ENCODE results near the gene NBAS. TPM values are rescaled to one million over a fixed set of nuclear protein-coding genes. Genes with fewer than 3 reads are reported as not detected.

Gene NBAS
- total RNA-seq, 1 donor from 2014 or later = 57.6 TPM

- Mint-ChIP-seq H3K4me1 (ENCODE audit: low read depth, unreplicated experiment) (peaks cover 3% of the 10 kb centered on the region), H3K27ac (ENCODE audit: unreplicated experiment) (no peak overlapping the region), H3K9me3 (ENCODE audit: unreplicated experiment) (no peaks in the 10 kb centered on the region), H3K4me3 (ENCODE audit: unreplicated experiment) (no peak overlapping the region), H3K36me3 (ENCODE audit: low read depth, unreplicated experiment) (peaks cover 14% of the 10 kb centered on the region), H3K27me3 (ENCODE audit: low read depth, unreplicated experiment) (no peaks in the 10 kb centered on the region)
- H2AFZ ChIP-seq (ENCODE audit: low read depth, low read length) = no peak overlapping the region
- H3K27ac ChIP-seq (ENCODE audit: low read depth, low read length) = no peak overlapping the region
- TF ChIP-seq CTCF (IDR thresholded peaks at IDR 0.05; ENCODE audit: insufficient read depth, low read depth, low read length) (no peak), EZH2 (IDR thresholded peaks at IDR 0.05; ENCODE audit: insufficient read depth, low read length) (no peak)
- no peaks in the 10 kb centered on the region for H3K27me3 ChIP-seq (ENCODE audit: insufficient read depth, low read length)
- peaks cover 4% of the 10 kb centered on the region for H4K20me1 ChIP-seq (ENCODE audit: insufficient read depth, low read length)
- no peaks in the 10 kb centered on the region for H3K79me2 ChIP-seq (ENCODE audit: insufficient read depth, low read length)
- no peak for DNase-seq (ENCODE audit: low read depth)
- no peak overlapping the region for H3K4me3 ChIP-seq (ENCODE audit: insufficient read depth, low read depth, low read length)
- no peaks in the 10 kb centered on the region for H3K4me1 ChIP-seq (ENCODE audit: insufficient read depth, low read length)
- no peak for FAIRE-seq
- no peak overlapping the region for H3K4me2 ChIP-seq (ENCODE audit: low read length)
- H3K36me3 ChIP-seq (ENCODE audit: insufficient read depth, low read length) = no peaks in the 10 kb centered on the region
- H3K9me3 ChIP-seq (ENCODE audit: insufficient read depth, low read depth, low read length) = no peaks in the 10 kb centered on the region
- H3K9ac ChIP-seq (ENCODE audit: low read length) = no peak overlapping the region
Measured at GRCh38 chr2:15346624-15347023, 214.5 kb downstream of the NBAS start.

- no peak overlapping the region for H3K9ac ChIP-seq (ENCODE audit: low read length)
- H3K79me2 ChIP-seq (ENCODE audit: insufficient read depth, low read length) = no peaks in the 10 kb centered on the region
- FAIRE-seq (no peak), DNase-seq (ENCODE audit: low read depth) (no peak)
- Mint-ChIP-seq H3K9me3 (ENCODE audit: unreplicated experiment) (no peaks in the 10 kb centered on the region), H3K36me3 (ENCODE audit: low read depth, unreplicated experiment) (peaks cover 6% of the 10 kb centered on the region), H3K4me3 (ENCODE audit: unreplicated experiment) (no peak overlapping the region), H3K27ac (ENCODE audit: unreplicated experiment) (no peak overlapping the region), H3K27me3 (ENCODE audit: low read depth, unreplicated experiment) (no peaks in the 10 kb centered on the region), H3K4me1 (ENCODE audit: low read depth, unreplicated experiment) (peaks cover 4% of the 10 kb centered on the region)
- H2AFZ ChIP-seq (ENCODE audit: low read depth, low read length) = no peak overlapping the region
- H3K4me2 ChIP-seq (ENCODE audit: low read length) = no peak overlapping the region
- no peaks in the 10 kb centered on the region for H3K27me3 ChIP-seq (ENCODE audit: insufficient read depth, low read length)
- peaks cover 4% of the 10 kb centered on the region for H4K20me1 ChIP-seq (ENCODE audit: insufficient read depth, low read length)
- H3K9me3 ChIP-seq (ENCODE audit: insufficient read depth, low read depth, low read length) = no peaks in the 10 kb centered on the region
- no peaks in the 10 kb centered on the region for H3K36me3 ChIP-seq (ENCODE audit: insufficient read depth, low read length)
- no peak overlapping the region for H3K27ac ChIP-seq (ENCODE audit: low read depth, low read length)
- H3K4me1 ChIP-seq (ENCODE audit: insufficient read depth, low read length) = peaks cover 3% of the 10 kb centered on the region
- H3K4me3 ChIP-seq (ENCODE audit: insufficient read depth, low read depth, low read length) = no peak overlapping the region
- TF ChIP-seq EZH2 (IDR thresholded peaks at IDR 0.05; ENCODE audit: insufficient read depth, low read length) (no peak), CTCF (IDR thresholded peaks at IDR 0.05; ENCODE audit: insufficient read depth, low read depth, low read length) (no peak)
Measured at GRCh38 chr2:15337996-15338666, 223.0 kb downstream of the NBAS start.

GRCh38 chr2:15334644-15335326 is 226.3 kb downstream of the NBAS start:
- Histone ChIP-seq H2AFZ (ENCODE audit: low read depth, low read length) (no peak overlapping the region), H3K79me2 (ENCODE audit: insufficient read depth, low read length) (no peaks in the 10 kb centered on the region), H4K20me1 (ENCODE audit: insufficient read depth, low read length) (no peaks in the 10 kb centered on the region), H3K27ac (ENCODE audit: low read depth, low read length) (no peak overlapping the region), H3K36me3 (ENCODE audit: insufficient read depth, low read length) (no peaks in the 10 kb centered on the region), H3K9ac (ENCODE audit: low read length) (no peak overlapping the region), H3K9me3 (ENCODE audit: insufficient read depth, low read depth, low read length) (no peaks in the 10 kb centered on the region), H3K27me3 (ENCODE audit: insufficient read depth, low read length) (no peaks in the 10 kb centered on the region), H3K4me3 (ENCODE audit: insufficient read depth, low read depth, low read length) (no peak overlapping the region), H3K4me2 (ENCODE audit: low read length) (no peak overlapping the region), H3K4me1 (ENCODE audit: insufficient read depth, low read length) (peaks cover 3% of the 10 kb centered on the region)
- peaks cover 12% of the 10 kb centered on the region for H3K4me1 Mint-ChIP-seq (ENCODE audit: low read depth, unreplicated experiment)
- FAIRE-seq = no peak
- no peak for TF ChIP-seq EZH2 (IDR thresholded peaks at IDR 0.05; ENCODE audit: insufficient read depth, low read length)
- TF ChIP-seq CTCF (IDR thresholded peaks at IDR 0.05; ENCODE audit: insufficient read depth, low read depth, low read length) = no peak
- H3K4me3 Mint-ChIP-seq (ENCODE audit: unreplicated experiment) = no peak overlapping the region
- no peaks in the 10 kb centered on the region for H3K27me3 Mint-ChIP-seq (ENCODE audit: low read depth, unreplicated experiment)
- H3K36me3 Mint-ChIP-seq (ENCODE audit: low read depth, unreplicated experiment) = peaks cover 5% of the 10 kb centered on the region
- no peak overlapping the region for H3K27ac Mint-ChIP-seq (ENCODE audit: unreplicated experiment)
- H3K9me3 Mint-ChIP-seq (ENCODE audit: unreplicated experiment) = no peaks in the 10 kb centered on the region
- DNase-seq (ENCODE audit: low read depth) = peak; percentile 82

Data from astrocyte (in vitro differentiated cells and primary cell).